Measurements from ENCODE around the gene SPSB1.

SPSB1 gene

GRCh38 chr1:9300573-9300972, 7.9 kb downstream of the SPSB1 start:
- H3K36me3 Mint-ChIP-seq, result peaks cover 2% of the 10 kb centered on the region
- H3K27ac Mint-ChIP-seq, result no peak overlapping the region
- no peak overlapping the region for H3K4me3 Mint-ChIP-seq
- no peaks in the 10 kb centered on the region for H3K9me3 Mint-ChIP-seq
- H3K4me1 Mint-ChIP-seq, result peaks cover 25% of the 10 kb centered on the region
- no peaks in the 10 kb centered on the region for H3K27me3 Mint-ChIP-seq

DNA sequence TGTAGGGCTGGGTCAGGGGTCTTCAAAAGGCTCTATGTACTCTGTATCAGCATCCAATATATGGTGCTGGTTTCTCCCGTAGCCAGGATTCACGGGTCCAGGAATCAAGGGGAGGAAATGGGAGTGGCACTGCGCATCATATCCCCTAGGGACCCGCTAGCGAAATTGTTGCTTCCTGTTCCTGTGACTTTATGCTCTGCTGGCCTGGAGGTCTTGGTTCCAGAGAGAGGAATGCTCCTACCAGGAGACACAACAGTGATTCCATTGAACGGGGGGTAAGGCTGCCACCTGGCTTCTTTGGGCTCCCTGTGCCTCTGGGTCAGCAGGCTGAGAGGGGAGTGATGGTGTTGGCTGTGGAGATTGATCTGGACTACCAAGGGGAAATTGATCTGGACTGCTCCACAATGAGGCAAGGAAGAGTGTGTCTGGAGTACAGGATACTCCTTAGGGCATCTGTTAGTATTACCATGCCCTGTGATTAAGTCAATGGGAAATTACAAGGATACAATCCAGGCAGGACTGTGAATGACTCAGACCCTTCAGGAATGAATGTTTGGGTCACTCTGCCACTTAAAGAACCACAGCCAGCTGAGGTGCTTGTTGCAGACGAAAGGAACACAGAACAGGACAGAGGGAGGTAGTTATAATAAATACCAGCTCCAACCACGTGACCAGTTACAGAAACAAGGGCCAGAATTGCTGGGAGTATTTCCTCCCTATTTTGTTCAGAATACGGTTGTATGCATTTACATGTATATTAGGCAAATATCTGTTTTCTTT, 10.2 kb downstream of the SPSB1 start:
- Mint-ChIP-seq H3K4me3 (no peak overlapping the region), H3K9me3 (no peaks in the 10 kb centered on the region), H3K27me3 (no peaks in the 10 kb centered on the region), H3K4me1 (peaks cover 12% of the 10 kb centered on the region), H3K27ac (no peak overlapping the region), H3K36me3 (peaks cover 2% of the 10 kb centered on the region)

GRCh38 chr1:9303916-9304315, 11.2 kb downstream of the SPSB1 start:
- Mint-ChIP-seq H3K27ac (no peak overlapping the region), H3K36me3 (peaks cover 2% of the 10 kb centered on the region), H3K4me1 (peaks cover 12% of the 10 kb centered on the region), H3K27me3 (no peaks in the 10 kb centered on the region), H3K9me3 (no peaks in the 10 kb centered on the region), H3K4me3 (no peak overlapping the region)

GRCh38 chr1:9305216-9305615, 12.5 kb downstream of the SPSB1 start:
- H3K36me3 Mint-ChIP-seq, result peaks cover 2% of the 10 kb centered on the region
- H3K4me1 Mint-ChIP-seq, result peaks cover 12% of the 10 kb centered on the region
- H3K9me3 Mint-ChIP-seq, result no peaks in the 10 kb centered on the region
- H3K27me3 Mint-ChIP-seq, result no peaks in the 10 kb centered on the region
- H3K27ac Mint-ChIP-seq, result no peak overlapping the region
- no peak overlapping the region for H3K4me3 Mint-ChIP-seq

- Mint-ChIP-seq H3K9me3 (no peaks in the 10 kb centered on the region), H3K27me3 (no peaks in the 10 kb centered on the region), H3K27ac (peak overlapping the region; percentile 43), H3K4me3 (no peak overlapping the region), H3K4me1 (peaks cover 7% of the 10 kb centered on the region), H3K36me3 (no peaks in the 10 kb centered on the region)
Observed at GRCh38 chr1:9306006-9306405, 13.3 kb downstream of the SPSB1 start.

GRCh38 chr1:9307303-9307702, 14.6 kb downstream of the SPSB1 start:
- H3K27ac Mint-ChIP-seq, result no peak overlapping the region
- H3K4me3 Mint-ChIP-seq, result no peak overlapping the region

DNA sequence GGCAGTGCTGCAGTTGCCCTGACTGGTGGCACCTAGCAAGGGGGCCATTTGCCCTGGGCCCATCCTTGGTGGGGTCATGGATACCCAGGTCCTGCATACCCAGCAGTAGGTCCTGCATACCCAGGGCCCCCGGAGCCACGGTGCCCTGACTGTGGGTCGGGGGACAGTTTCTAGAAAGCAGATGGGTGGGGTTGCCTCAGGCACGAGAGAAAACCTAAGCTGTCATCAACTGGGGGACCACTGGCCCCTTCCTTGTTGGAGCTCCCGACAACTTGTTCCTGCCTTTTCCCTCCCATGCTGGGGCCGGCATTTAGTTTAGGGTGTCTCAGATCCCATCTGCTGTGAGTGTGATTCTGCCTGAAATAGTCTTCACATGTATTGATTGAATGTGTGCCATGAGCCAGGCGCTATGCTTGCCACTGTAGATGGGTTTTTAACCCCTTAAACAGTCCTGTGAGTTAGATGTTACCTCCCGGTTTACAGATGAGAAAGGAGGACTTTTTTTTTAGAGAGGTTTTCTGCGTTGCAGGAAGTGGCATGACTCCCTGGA, 15.6 kb downstream of the SPSB1 start:
- Mint-ChIP-seq H3K27me3 (no peaks in the 10 kb centered on the region), H3K27ac (no peak overlapping the region), H3K4me1 (peaks cover 4% of the 10 kb centered on the region), H3K9me3 (no peaks in the 10 kb centered on the region), H3K4me3 (no peak overlapping the region), H3K36me3 (no peaks in the 10 kb centered on the region)

More at GRCh38 chr1:9307303-9307702, 14.6 kb downstream of the SPSB1 start:
- Mint-ChIP-seq H3K27me3 (no peaks in the 10 kb centered on the region), H3K4me1 (peaks cover 4% of the 10 kb centered on the region), H3K36me3 (no peaks in the 10 kb centered on the region), H3K9me3 (no peaks in the 10 kb centered on the region)

- Mint-ChIP-seq H3K36me3 (no peaks in the 10 kb centered on the region), H3K4me3 (no peak overlapping the region), H3K27me3 (no peaks in the 10 kb centered on the region), H3K27ac (no peak overlapping the region), H3K9me3 (no peaks in the 10 kb centered on the region), H3K4me1 (peaks cover 4% of the 10 kb centered on the region)
Observed at GRCh38 chr1:9309080-9309479, 16.4 kb downstream of the SPSB1 start.

DNA sequence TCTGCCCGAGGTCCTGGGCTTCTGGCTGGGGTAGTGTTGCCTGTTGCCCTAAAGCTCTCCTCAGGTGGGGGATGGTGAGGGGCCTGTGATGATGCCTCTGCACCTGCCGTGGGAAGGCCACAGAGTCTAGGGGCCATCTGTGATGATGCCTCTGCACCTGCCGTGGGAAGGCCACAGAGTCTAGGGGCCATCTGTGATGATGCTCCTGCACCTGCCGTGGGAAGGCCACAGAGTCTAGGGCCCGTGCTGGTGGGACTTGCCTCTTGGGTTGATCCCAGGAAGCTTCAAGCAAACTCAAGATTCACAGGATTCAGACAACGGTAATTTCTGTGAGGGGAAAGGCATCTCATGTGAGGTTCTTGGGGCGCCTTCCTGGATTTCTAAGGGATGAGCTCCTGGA, 17.3 kb downstream of the SPSB1 start:
- H3K27me3 Mint-ChIP-seq, result no peaks in the 10 kb centered on the region
- H3K4me1 Mint-ChIP-seq, result peaks cover 13% of the 10 kb centered on the region
- H3K4me3 Mint-ChIP-seq, result no peak overlapping the region
- H3K36me3 Mint-ChIP-seq, result no peaks in the 10 kb centered on the region
- H3K9me3 Mint-ChIP-seq, result no peaks in the 10 kb centered on the region
- H3K27ac Mint-ChIP-seq, result no peak overlapping the region

GRCh38 chr1:9311029-9311428, 18.3 kb downstream of the SPSB1 start:
- Mint-ChIP-seq H3K4me3 (no peak overlapping the region), H3K27me3 (no peaks in the 10 kb centered on the region), H3K36me3 (no peaks in the 10 kb centered on the region), H3K27ac (no peak overlapping the region), H3K9me3 (no peaks in the 10 kb centered on the region), H3K4me1 (peaks cover 20% of the 10 kb centered on the region)

DNA sequence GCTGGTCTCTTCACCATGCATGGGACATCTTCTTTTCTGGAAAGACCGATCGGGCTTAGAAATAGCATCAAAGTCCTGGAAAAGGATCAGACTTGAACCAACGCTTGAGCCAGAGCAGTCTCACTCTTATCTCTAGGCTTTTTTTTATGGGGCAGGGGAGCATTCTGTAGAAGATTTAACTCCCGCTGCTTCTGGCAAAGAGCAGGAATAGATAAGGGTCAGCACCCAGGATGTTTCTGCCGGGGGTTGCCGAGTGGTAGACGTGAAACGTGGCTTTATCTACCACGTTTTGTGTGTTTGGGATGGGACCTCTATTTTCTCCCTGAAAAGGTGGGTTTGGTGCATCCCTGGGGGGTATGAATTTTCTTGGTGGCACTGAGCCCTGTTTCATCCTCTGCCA, 18.8 kb downstream of the SPSB1 start:
- Mint-ChIP-seq H3K27ac (no peak overlapping the region), H3K9me3 (no peaks in the 10 kb centered on the region), H3K36me3 (no peaks in the 10 kb centered on the region), H3K27me3 (no peaks in the 10 kb centered on the region), H3K4me1 (peaks cover 23% of the 10 kb centered on the region), H3K4me3 (no peak overlapping the region)

GRCh38 chr1:9312168-9312720, 19.6 kb downstream of the SPSB1 start:
- Mint-ChIP-seq H3K36me3 (no peaks in the 10 kb centered on the region), H3K4me1 (peaks cover 28% of the 10 kb centered on the region), H3K4me3 (no peak overlapping the region), H3K9me3 (no peaks in the 10 kb centered on the region), H3K27me3 (no peaks in the 10 kb centered on the region), H3K27ac (no peak overlapping the region)

DNA sequence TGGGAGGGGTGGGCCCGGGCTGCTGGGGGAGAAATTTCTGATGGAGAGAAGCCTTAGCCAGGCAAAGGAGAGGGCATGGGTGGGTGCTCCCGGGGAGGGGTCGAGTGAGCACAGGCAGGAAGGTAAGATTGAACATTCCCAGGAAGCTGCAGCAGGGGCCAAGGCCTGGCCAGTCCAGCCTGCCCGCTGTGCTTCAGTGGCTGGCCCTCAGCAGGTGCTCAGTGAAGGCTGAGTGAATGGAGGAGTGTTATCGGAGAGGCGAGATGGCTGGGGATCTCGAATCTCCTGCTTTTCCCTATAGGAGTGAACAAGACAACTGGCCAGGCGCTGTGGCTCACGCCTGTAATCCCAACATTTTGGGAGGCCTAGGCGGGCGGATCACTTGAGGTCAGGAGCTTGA, 20.9 kb downstream of the SPSB1 start:
- H3K4me1 Mint-ChIP-seq, result peaks cover 29% of the 10 kb centered on the region
- H3K27ac Mint-ChIP-seq, result no peak overlapping the region
- no peaks in the 10 kb centered on the region for H3K36me3 Mint-ChIP-seq
- no peaks in the 10 kb centered on the region for H3K27me3 Mint-ChIP-seq
- H3K9me3 Mint-ChIP-seq, result no peaks in the 10 kb centered on the region
- H3K4me3 Mint-ChIP-seq, result no peak overlapping the region

GRCh38 chr1:9314111-9314510, 21.4 kb downstream of the SPSB1 start:
- no peaks in the 10 kb centered on the region for H3K36me3 Mint-ChIP-seq

DNA sequence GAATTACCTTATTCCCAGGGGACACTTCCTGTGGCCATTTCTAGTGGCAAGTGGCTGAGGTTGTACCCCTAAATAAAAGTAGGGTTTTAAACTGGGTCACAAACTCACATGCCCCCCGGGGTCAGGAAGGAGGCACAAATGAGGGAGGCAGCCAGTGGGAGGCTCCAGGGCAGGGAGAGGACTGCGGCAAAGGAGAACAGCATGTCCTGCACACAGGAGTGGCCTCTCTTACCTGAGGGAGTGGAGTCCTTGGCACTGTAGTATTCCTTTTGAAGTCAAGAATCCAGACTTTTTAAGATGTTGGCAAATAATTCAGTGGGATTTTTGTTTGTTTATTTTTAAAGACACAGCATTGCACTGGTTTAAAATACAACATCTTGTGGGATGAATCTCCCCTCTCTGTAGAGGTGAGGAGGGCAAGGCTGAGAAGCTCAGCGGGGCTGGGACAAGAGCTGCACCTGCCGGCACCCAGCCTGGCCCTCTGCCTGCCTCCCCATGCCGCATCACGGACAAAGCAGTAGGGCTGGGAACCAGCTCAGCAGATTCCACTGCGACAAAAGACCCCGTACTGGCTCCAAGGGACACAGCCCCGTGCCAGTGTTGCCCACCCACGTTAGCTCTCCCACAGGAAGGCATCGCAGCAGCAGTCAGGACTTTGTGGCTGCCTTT, 22.2 kb downstream of the SPSB1 start:
- no peak overlapping the region for H3K4me3 Mint-ChIP-seq
- no peaks in the 10 kb centered on the region for H3K9me3 Mint-ChIP-seq
- no peaks in the 10 kb centered on the region for H3K36me3 Mint-ChIP-seq
- H3K27ac Mint-ChIP-seq, result no peak overlapping the region
- no peaks in the 10 kb centered on the region for H3K27me3 Mint-ChIP-seq
- peaks cover 29% of the 10 kb centered on the region for H3K4me1 Mint-ChIP-seq

More at GRCh38 chr1:9314111-9314510, 21.4 kb downstream of the SPSB1 start:
- Mint-ChIP-seq H3K27me3 (no peaks in the 10 kb centered on the region), H3K4me1 (peaks cover 29% of the 10 kb centered on the region), H3K27ac (no peak overlapping the region), H3K4me3 (no peak overlapping the region), H3K9me3 (no peaks in the 10 kb centered on the region)
